ENCODE data around the gene ARHGAP19. TPM values are rescaled to one million over a fixed set of nuclear protein-coding genes. Genes with fewer than 3 reads are reported as not detected.

The ARHGAP19 gene
- total RNA-seq, 4 donors from 2014 or later = 4.5 to 8.4 (median 7.4) TPM

DNA sequence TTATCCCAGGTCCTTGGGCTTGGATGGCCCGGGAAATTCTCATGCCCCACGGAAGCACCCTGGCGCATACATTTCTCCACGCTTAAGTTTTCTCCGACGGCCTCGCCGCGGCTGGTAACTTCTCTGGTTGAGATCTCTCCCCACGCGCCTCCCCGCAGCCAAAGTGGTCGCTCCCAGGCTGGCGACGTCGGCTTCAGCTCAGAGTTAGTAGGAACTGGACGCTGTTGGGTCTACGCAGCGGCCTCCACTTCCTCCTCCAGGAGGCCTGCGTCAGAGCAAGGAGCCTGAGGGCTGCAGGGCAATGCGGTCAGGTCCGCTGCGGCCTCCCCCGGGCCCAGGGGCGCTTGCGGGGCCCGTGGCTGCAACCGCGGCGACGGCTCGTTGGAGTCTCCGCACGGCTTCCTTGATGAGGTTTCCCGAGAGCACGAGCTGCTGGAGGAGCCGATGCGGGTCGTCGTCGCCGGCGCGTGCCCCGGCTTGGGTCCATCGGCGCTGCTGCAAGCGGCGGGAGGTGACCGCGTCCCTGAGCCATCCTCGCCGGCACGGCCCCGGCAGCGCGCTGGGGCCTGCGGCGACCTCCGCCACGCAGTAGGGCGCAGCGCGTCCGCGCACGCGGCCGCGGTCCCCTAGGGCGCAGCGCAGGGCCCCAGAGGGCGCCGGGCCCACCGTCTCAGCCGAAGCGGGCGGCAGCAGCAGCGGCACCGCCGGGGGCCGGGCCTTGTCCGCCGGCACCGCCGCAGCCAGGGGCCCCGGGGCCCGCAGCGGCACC is 41.3 kb upstream of the ARHGAP19 start:
- intact Hi-C loops (cut with DNase I; ENCODE audit: low total_unique reads) = no loop called here

DNA sequence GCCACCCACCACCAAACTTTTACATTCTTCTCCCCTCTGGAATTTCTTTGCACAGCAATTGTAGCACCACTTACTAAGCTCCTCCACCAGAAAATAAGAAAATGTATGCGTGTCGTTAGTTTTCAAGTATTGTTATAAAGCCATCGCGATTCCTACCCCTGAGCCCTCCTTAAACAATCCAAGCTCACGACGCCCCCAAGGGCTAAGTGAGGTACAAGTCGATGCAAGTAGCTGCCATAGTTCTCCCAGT is 40.8 kb upstream of the ARHGAP19 start:
- Histone ChIP-seq H3K9me3 (no peaks in the 10 kb centered on the region), H3K27me3 (no peaks in the 10 kb centered on the region), H3K36me3 (no peaks in the 10 kb centered on the region), H3K4me3 (peak overlapping the region; percentile 82 to 98 (median 88)), H3K27ac (peak overlapping the region; percentile 98 to 99 (median 98)), H3K4me1 (peaks cover 12 to 72% (median 55%) of the 10 kb centered on the region in 4 donors)
- no peak for DNase-seq
- in situ Hi-C loops (cut with MboI; ENCODE audit: low pct_ligation_motif_present in 1 of 4, low pct_unique_long_range_greater_than_20kb in 1 of 4, low sequenced_read_pairs in 3 of 4) (no loop called here), intact Hi-C loops (cut with DNase I; ENCODE audit: low total_unique reads) (no loop called here)
- 5 to 13% methylated on average over 4 to 7 of the region's 7 CpGs for WGBS, 2 donors (ENCODE audit: low coverage in 1 of 2)
- TF ChIP-seq POLR2A (IDR thresholded peaks at IDR 0.05) = no peak
- TF ChIP-seq, protein P1, sequence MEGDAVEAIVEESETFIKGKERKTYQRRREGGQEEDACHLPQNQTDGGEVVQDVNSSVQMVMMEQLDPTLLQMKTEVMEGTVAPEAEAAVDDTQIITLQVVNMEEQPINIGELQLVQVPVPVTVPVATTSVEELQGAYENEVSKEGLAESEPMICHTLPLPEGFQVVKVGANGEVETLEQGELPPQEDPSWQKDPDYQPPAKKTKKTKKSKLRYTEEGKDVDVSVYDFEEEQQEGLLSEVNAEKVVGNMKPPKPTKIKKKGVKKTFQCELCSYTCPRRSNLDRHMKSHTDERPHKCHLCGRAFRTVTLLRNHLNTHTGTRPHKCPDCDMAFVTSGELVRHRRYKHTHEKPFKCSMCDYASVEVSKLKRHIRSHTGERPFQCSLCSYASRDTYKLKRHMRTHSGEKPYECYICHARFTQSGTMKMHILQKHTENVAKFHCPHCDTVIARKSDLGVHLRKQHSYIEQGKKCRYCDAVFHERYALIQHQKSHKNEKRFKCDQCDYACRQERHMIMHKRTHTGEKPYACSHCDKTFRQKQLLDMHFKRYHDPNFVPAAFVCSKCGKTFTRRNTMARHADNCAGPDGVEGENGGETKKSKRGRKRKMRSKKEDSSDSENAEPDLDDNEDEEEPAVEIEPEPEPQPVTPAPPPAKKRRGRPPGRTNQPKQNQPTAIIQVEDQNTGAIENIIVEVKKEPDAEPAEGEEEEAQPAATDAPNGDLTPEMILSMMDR (IDR thresholded peaks at IDR 0.05) = peak in 1 of 5 experiments; percentile 20

More for the DNA sequence above, 41.3 kb upstream of the ARHGAP19 start:
- DNase-seq = peak; percentile 61
- Histone ChIP-seq H3K36me3 (no peaks in the 10 kb centered on the region), H3K27ac (peak overlapping the region; percentile 98 to 99 (median 98)), H3K4me3 (peak overlapping the region; percentile 86 to 98 (median 92)), H3K9me3 (no peaks in the 10 kb centered on the region), H3K4me1 (peaks cover 12 to 67% (median 50%) of the 10 kb centered on the region in 4 donors), H3K27me3 (no peaks in the 10 kb centered on the region)
- 4% methylated on average over 22 of the region's 89 CpGs; no CpG with 5 or more reads in 1 of the 2 donors for WGBS, 2 donors (ENCODE audit: low coverage in 1 of 2)
- TF ChIP-seq POLR2AphosphoS5 (IDR thresholded peaks at IDR 0.05) = peak; percentile 42 to 72 (median 66)
- TF ChIP-seq EP300 (IDR thresholded peaks at IDR 0.05; ENCODE audit: low read depth) = no peak
- peak; percentile 76 for TF ChIP-seq POLR2A (IDR thresholded peaks at IDR 0.05)
- TF ChIP-seq, protein P1 (IDR thresholded peaks at IDR 0.05) = no peak
- in situ Hi-C loops (cut with MboI; ENCODE audit: low pct_ligation_motif_present in 1 of 4, low pct_unique_long_range_greater_than_20kb in 1 of 4, low sequenced_read_pairs in 3 of 4) = no loop called here

DNA sequence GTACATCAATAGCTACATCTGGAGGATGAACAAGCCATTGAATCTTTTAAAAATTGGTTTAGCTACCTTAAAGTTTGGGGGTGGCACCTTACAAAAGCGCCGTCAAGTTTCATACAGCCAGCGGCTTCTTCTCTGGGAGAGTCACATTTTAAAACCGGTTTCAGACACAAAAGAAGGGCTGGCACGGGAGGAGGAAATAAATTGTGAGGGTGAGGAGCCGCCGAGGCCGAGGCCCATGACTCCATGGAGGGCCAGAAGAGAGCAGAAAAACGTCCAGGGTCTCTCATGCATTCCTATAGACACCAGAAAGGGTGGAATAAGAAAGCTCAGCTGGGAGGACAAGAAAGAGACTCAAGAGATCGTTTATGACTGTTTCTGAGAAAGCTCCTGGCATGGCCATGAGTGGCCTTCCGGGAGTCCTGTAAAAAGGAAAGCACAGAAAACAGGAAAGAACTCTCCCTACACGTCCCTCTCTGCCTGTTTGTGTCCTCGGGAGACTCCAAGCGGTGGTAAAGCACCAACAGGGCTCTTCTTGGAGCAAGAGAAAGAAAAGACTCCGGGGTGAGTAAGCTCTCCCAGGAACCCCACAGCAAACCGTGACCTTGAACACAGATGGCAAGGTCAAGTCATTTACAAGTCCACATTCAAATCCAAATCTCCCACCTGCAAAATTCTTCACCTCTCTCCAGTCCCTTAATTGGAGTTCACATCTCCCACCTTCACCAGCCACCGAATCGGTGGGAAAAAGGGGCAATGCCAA is 40.3 kb upstream of the ARHGAP19 start:
- in situ Hi-C loops (cut with MboI; ENCODE audit: low pct_ligation_motif_present in 1 of 4, low pct_unique_long_range_greater_than_20kb in 1 of 4, low sequenced_read_pairs in 3 of 4) (no loop called here), intact Hi-C loops (cut with DNase I; ENCODE audit: low total_unique reads) (no loop called here)
- 13 to 19% methylated on average over 14 to 18 of the region's 18 CpGs for WGBS, 2 donors (ENCODE audit: low coverage in 1 of 2)
- H3K36me3 ChIP-seq = no peaks in the 10 kb centered on the region
- peak overlapping the region; percentile 98 to 99 (median 98) for H3K27ac ChIP-seq
- TF ChIP-seq POLR2AphosphoS5 (IDR thresholded peaks at IDR 0.05) (peak in 2 of 3 donors; percentile 52 to 70), POLR2A (IDR thresholded peaks at IDR 0.05) (no peak), EP300 (IDR thresholded peaks at IDR 0.05; ENCODE audit: low read depth) (no peak)
- TF ChIP-seq, protein P1 (IDR thresholded peaks at IDR 0.05) = peak in 3 of 5 experiments; percentile 4 to 13 (median 12)
- peaks cover 12 to 77% (median 57%) of the 10 kb centered on the region in 4 donors for H3K4me1 ChIP-seq
- H3K27me3 ChIP-seq = no peaks in the 10 kb centered on the region
- H3K4me3 ChIP-seq = peak overlapping the region; percentile 82 to 98 (median 88)
- H3K9me3 ChIP-seq = no peaks in the 10 kb centered on the region
- peak; percentile 59 for DNase-seq

DNA sequence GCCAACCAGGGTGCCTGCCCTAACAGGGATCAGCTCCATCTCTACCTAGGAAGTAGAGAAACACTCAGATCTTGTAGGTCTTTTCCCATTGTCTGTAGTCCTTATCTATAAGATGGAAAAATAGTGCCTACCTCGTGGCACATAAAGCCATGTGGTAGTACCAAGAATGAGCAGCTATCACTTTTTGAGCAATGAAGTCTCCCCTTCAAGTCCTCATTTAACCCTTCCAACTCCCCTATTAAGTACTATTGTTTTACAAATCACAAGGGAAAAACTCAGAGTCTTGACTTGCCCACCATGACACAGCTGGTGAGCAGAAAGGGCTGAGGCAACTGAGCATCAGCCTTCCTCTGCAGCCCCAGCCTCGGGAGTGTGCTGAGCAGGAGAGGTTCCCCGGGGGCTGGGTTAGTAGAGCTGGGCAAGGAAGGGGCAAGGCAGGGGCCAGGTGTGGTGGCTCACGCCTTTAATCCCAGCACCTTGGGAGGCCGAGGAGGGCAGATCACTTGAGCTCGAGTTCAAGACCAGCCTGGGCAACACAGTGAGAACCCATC is 38.8 kb upstream of the ARHGAP19 start:
- no peak for DNase-seq
- intact Hi-C loops (cut with DNase I; ENCODE audit: low total_unique reads) (no loop called here), in situ Hi-C loops (cut with MboI; ENCODE audit: low pct_ligation_motif_present in 1 of 4, low pct_unique_long_range_greater_than_20kb in 1 of 4, low sequenced_read_pairs in 3 of 4) (no loop called here)
- WGBS, 2 donors (ENCODE audit: low coverage in 1 of 2) = 40 to 57% methylated on average over 1 to 6 of the region's 6 CpGs
- Histone ChIP-seq H3K9me3 (no peaks in the 10 kb centered on the region), H3K36me3 (no peaks in the 10 kb centered on the region), H3K4me1 (peaks cover 12 to 73% (median 46%) of the 10 kb centered on the region in 4 donors), H3K27ac (peak overlapping the region; percentile 98 to 99 (median 98)), H3K4me3 (peak overlapping the region in 3 of 4 donors; percentile 86 to 98 (median 89)), H3K27me3 (no peaks in the 10 kb centered on the region)
- no peak for TF ChIP-seq POLR2AphosphoS5 (IDR thresholded peaks at IDR 0.05)
- TF ChIP-seq EP300 (IDR thresholded peaks at IDR 0.05; ENCODE audit: low read depth) = no peak
- TF ChIP-seq, protein P1 (IDR thresholded peaks at IDR 0.05) = no peak
- TF ChIP-seq POLR2A (IDR thresholded peaks at IDR 0.05) = no peak

All from transverse colon (tissue), 4 donors.